Stimulated activated CD4-positive, alpha-beta T cell treated with anti-CD3 and anti-CD28 coated beads, TNF-alpha, amount 100 ng/mL, for 4 hours (primary cell): ENCODE results near the gene ELOVL3.
"Not testable (repeated sequence)": the region's sequence is repeated elsewhere in the genome, so short reads cannot be mapped to it uniquely, and the experiment has no call there.

Experiments used
- DNase-seq, 3 experiments: peaks; one replicate each; pipeline ENCODE4 v3.0.0-alpha.2; 2020; ENCODE audit warnings: low read depth in 3 of 3

The ELOVL3 gene, protein sequence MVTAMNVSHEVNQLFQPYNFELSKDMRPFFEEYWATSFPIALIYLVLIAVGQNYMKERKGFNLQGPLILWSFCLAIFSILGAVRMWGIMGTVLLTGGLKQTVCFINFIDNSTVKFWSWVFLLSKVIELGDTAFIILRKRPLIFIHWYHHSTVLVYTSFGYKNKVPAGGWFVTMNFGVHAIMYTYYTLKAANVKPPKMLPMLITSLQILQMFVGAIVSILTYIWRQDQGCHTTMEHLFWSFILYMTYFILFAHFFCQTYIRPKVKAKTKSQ

DNA sequence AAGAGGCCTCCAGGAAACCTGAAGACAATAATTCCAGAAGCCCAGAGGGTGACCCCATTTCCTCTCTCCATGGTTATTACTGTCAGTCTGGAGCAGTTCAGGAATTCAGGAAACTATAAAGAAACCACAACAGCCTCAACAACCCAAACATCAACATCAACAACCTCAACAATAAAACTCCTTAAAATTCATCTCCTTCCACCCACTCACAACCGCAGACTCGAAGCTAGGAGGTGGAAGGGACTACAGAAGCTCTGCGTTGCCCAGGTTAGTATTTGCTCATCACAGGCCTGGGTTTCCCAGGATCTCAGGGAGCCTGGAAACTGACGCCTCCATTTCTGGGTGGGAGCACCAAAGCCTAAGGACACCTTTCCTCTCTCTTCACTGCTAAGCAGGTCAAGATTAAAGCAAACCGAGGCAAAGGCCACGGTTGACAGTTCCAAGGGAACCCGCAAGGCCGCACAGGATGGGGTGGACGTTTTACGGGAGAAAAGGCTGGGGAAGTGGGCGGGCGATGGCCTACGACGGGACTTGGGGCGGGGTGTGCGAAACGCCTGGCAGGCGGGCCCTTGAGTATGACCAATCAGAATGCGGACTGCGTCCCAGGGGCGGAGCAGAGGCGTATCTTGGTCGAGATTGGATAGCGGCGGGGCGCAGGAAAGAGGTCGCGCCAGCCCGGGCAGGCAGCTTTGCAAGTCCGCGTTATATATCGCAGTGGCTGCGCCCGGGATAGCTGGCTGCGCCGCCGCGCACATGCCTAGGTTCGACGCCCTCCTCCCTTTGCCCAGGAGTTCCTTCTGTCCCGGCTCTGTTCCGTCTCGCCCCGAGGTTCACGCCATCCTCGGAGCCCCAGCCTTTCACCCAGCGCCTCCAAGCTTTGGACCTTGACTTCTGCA is at the start of gene ELOVL3:
TSS of gene ELOVL3 (plus strand) at position 654 of the 896 bp plus-strand sequence. CDS start 250 bp downstream, outside the sequence.
- peak; percentile 57 to 70 (median 65) for DNase-seq

DNA sequence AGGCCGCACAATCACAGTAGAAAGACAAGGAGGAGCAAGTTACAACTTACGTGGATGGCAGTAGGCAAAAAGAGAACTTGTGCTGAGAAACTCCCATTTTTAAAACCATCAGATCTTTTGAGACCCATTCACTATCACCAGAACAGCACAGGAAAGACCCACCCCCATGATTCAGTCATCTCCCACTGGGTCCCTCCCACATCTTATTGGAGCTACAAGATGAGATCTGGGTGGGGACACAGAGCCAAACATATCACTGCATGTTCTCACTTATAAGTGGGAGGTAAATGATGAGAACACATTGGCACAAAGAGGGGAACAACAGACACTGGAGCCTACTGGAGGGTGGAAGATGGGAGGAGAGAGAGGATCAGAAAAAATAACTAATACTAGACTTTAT is 41.5 kb upstream of the ELOVL3 start:
- no peak for DNase-seq

DNA sequence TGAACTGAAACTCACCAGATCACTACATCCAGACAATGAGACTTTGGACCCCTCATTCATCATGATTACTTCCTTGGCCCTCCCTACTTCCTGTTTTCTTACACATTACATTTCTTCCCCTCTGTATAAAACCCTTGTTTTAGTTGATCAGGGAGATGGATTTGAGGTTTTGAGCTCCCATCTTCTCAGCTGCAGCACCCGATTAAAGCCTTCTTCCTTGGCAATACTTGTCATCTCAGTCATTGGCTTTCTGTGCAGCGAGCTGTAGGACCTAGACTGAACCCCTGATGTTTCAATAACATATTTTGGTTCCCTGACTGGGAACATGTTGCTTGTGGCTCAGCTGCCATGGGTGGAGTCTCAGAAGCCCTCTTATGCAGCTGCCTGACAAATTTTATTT is 40.8 kb upstream of the ELOVL3 start:
- DNase-seq = no peak

DNA sequence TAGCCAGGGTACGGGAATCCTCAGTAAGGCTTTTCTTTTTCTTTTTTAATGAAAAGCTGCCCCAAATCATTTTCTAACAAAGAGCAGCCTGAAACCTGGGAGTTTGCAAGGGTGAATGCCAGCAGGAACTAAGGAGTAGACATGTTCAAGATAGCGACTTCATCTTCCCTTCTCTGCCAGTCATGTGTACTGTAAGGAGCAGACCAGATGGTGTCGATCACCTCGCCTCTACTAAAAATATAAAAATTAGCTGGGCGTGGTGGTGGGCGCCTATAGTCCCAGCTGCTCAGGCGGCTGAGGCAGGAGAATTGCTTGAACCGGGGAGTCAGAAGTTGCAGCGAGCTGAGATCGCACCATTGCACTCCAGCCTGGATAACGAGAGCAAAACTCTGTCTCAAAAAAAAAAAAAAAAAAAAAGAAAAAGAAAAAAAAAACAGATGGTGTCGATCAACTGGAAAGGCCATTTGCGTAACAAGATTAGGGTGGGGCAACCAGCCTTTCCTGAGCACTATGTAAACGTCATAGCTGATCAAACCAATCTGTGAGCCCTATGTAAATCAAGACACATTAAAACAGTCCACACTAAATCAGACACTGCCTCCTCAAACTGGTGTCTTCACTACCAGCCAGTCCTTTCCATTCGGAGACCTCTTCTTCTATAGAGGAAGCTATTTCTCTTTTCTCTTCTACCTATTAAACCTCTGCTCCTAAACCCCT is 40.1 kb upstream of the ELOVL3 start:
- no peak for DNase-seq

DNA sequence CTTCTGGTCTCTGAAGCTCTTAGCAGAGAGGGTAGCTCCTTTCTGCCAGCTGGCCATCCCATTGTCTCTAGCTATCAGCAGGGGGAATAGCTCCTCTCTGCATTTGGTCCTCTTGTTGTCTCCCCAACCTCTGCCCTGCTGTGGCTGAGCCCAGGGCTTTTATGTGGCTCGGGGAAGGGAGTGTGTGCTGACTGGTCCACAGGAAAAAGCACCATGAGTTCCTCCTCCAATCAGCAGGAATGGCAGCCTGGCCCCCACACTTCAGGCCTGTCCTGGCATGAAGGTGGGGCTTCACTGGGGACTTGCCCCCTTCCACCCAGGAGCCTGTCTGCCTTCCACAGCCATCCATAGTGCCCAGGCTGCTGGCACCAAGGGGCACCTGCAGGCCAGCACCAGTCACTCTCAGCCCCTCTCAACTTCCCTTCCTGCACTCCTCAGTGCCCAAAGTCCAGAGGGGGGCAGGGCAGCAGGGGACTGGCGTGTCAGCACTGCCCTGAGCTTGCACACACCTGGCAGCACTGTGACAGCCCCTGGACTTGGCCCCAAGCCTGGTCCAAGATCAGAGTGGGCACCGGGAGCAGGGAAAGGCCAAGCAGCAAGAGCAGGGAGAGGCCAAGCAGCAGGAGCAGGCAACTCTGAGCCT is 37.7 kb upstream of the ELOVL3 start:
- no peak for DNase-seq

DNA sequence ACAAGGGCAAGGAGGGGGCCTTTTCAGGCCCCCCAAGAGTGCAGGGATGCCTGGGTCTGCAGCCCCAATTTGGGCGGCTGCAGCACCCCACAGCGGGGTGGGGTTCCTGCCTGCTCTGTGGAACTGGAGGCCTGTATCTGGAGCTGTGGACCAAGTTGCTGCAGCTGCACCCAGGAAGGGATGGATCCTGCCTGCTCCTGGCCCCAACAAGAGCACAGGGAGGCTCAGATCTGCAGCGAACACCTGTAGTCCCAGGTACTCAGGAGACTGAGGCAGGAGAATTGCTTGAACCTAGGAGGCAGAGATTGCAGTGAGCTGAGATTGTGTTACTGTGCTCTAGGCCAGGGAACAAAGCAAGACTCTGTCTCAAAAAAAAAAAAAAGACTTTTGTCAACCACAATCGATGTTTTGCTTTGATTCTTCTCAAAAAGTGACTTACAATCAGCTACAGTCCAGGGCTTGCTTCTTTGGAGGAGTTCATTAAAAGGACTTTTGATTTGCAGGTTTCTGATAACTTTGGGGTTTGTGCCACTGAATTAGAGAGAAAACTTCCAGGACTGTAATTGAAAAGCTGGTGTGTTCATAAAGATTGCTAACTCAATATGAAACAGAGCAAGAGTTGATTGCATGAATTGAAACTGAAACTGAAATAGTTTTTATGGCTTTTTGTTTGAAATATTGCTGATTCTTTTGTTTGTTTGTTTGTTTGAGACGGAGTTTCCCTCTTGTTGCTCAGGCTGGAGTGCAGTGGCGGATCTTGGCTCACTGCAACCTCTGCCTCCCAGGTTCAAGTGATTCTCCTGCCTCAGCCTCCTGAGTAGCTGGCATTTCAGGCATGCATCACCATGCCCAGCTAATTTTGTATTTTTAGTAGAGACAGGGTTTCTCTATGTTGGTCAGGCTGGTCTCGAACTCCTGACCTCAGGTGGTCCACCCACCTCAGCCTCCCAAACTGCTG is 36.9 kb upstream of the ELOVL3 start:
- DNase-seq = not testable (repeated sequence)

DNA sequence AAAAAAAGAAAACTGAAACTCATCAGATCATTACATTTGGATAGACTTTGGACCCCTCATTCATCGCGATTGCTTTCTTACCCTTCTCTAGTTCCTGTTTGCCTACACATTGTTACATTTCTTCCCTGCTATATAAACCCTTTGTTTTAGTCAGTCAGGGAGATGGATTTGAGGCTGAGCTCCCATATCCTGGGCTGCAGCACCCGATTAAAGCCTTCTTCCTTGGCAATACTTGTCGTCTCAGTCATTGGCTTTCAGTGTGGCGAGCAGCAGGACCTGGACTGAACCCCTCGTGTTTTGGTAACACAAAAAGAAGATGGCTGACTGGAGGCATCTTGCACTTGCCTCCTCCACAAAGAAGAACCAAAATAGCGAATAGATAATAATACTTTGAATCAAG is 34.1 kb upstream of the ELOVL3 start:
- no peak for DNase-seq

DNA sequence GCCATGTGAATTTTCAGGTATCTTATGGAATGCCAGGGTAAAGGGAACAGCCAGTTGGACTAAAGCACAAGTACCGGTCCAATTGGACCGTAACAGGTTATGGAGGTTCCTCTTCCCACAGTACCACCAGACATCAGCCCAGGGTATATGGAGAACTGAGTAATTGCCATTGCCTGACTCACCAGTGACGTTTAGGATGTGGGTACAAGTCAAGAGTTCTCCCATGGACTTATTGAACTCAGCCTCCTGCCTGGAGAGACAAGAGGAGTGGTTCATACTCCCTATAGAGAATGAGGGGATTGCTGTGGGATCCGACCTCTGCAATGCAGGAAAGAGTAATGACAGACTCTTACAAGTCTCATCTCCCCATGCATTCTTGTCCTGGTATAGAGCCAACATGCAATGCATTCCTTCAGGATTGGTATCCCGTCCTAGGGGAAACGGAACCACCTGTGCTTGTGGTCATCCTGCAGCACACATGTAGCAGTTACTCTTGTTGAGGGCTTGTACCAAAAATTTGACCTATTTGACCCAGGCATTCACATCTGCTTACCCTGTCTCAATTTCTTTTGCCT is 30.7 kb upstream of the ELOVL3 start:
- DNase-seq = no peak

DNA sequence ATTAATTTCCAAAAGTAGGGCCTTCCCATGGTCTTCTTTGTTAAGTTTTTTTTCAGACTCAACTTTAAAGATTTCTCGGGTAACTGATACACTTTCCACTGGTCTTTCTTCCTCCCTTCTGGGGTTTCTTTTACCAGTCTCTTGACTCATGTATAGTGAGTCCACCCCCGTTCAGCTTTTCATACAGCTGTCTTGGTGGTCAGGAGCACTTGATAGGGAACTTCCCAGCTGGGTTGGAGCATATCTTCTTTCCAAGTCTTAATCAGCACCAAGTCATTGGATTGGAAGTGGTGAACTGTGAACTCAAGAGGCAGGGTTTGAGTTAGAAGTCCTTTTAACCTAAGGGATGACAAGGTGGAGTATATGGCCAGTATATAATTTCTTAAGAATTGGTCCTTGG is 29.2 kb upstream of the ELOVL3 start:
- DNase-seq = no peak

DNA sequence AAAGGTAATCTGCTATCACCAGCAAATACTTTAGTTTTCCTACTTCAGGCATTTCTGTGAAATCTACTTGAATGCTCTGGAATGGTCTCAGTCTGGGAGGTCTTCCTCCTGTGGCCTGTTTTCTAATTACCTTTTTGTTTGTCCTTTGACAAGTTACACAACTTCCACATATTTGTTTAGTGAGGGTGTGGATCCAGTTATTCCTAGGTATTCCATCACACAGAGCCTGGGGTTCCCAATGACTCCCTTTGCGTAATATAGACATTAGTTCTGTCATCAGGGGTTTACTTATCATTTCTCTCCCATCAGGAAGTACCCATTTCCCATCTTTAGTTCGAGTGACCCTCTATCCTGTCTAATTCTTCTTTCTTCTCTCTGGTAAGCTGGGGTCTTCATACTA is 28.1 kb upstream of the ELOVL3 start:
- DNase-seq = no peak

DNA sequence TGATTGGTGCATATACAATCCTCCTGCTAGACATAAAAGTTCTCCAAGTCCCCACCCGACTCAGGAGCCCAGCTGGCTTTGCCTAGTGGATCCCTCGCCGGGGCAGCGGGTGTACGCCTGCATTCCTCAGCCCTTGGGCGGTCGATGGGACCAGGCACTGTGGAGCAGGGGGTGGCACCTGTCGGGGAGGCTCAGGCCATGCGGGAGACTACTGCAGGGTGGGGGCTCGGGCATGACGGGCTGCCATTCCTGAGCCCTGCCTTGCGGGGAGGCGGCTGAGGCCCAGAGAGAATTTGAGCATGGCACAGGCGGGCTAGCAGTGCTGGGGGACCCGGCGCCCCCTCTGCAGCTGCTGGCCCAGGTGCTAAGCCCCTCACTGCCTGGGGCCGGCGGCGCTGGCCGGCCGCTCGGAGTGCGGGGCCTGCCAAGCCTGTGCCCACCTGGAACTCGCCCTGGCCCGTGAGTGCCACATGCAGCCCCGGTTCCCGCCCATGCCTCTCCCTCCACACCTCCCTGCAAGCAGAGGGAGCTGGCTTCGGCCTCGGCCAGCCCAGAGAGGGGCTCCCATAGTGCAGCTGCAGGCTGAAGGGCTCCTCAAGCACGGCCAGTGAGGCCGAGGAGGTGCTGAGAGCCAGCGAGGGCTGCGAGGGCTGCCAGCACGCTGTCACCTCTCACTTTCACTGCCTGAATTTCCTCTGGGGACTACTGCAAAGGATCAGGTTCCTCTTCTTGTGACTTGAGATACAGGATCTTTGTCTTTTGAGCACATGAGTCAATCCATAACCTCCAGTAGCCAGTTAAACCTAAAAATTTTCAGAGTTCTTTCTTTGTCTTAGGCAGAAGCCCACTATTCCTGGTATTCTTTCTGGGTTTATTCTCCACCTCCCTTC is 25.1 kb upstream of the ELOVL3 start:
- DNase-seq = no peak

DNA sequence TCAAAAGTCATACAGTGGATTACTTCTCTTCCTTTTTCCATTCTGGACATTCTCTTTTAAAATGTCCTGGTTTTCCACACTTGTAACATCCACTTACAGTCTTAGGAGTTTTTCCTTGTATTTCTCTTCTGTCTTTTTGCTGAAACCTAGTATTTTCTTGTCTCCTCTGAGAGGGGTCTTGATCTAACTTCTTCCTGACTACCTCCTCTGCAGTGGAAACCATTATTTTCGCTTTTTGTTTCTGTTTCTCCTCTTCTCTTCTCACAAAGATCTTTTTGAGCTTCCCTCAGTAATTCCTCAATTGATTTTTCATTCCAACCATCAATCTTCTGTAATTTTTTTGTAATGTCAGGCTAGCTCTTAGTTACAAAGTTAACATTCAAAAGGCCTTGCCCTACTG is 23.7 kb upstream of the ELOVL3 start:
- no peak for DNase-seq

DNA sequence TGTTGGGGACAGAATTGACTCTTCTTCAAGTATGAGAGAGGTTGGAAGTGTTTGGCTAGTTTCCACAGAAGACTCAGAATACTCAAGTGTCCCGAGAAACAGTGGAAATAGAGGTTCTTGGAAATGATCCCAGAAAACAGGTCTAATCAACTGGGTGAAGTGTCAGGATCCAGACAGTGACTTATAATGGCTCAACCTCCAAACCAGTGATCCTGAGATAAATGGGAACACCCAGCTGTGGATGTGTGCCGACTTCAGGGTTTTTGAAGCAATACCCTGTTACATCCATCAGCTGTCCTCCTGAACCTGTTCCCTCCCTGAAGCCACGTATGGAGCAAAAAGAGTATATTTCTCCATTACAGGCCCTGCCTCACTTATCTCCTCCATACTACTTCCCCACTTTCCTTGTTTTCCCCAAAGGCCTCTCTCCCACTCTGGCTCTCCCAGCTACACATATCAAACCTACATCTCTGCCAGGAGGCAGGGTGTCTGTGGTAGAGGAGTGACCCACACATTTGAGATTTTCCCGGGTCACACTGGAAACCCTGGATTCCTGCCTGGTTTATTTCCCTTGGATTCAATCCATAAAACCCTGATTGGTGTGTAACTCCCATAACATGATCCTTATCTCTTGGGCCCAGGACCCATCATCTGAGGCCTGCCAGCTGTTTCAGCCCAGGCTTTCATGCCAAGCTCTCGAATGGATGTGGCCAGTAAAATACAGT is 17.6 kb upstream of the ELOVL3 start:
- no peak for DNase-seq

DNA sequence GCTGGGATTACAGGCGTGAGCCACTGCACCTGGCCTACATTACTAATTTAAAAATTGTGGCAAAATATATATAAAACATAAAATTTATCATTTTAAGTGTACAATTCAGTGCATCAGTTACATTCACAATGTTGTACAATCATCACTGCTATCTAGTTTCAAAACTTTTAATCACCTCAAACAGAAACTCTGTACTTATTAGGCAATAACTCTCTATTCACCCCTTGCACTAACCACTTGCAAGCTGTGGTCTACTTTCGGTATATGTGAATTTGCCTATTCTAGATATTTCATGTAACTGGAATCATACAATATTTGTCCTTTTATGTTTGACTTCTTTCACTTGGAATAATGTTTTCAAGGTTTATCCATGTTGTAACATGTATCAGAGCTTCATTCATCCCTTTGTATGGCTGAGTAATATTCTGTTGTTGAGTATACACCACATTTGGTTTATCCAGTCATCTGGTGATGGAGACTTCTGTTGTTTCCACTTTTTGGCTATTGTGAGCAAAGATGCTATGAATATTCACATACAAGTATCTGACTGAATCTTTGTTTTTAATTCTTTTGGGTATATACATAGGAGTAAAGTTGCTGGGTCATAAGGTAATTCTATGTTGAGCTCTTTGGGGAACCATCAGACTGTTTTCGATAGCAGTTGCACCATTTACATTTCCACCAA is 14.3 kb upstream of the ELOVL3 start:
- DNase-seq = no peak

DNA sequence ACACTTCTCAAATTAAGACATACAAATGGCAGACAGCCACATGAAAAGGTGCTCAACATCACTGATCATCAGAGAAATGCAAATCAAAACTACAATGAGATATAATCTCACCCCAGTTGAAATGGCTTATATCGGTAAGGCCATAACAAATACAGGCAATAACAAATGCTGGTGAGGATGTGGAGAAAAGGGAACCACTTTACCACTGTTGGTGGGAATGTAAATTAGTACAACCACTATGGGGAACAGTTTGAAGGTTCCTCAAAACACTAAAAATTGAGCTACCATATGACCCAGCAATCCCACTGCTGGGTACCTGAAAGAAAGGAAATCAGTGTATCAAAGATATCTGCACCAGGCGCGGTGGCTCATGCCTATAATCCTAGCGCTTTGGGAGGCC is 12.5 kb upstream of the ELOVL3 start:
- not testable (repeated sequence) for DNase-seq

DNA sequence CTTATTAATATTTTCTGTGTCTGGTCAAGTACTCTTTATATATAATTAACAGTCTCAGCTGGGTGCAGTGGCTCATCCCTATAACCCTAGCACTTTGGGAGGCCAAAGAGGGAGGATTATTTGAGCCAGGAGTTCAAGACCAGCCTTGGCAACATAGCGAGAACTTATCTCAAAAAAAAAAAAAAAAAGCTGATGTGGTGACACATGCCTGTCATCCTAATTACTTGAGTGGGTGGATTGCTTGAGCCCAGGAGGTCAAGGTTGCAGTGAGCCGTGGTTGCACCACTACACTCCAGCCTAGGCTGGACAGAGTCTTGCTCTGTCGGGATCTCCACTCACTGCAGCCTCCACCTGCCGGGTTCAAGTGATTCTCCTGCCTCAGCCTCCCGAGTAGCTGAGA is 6.7 kb upstream of the ELOVL3 start:
- DNase-seq = no peak

DNA sequence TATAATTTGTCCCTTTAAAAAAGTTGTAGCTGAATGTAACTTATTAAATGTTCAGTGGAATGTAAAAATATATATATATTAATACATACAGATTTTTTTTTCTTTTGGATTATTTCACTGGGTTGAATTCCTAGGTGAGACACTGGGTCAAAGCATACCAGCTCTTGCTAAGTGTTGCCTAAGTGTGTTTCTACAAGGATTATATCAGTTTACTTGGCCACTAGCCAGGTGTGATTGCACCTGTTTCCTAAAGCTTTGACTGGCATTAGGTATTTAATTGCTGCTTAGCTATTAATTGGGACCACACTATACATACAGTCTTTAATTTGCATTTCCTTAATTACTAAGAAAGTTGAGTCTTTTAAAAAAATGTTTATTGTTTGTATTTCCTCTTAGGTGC is 5.5 kb upstream of the ELOVL3 start:
- no peak for DNase-seq

DNA sequence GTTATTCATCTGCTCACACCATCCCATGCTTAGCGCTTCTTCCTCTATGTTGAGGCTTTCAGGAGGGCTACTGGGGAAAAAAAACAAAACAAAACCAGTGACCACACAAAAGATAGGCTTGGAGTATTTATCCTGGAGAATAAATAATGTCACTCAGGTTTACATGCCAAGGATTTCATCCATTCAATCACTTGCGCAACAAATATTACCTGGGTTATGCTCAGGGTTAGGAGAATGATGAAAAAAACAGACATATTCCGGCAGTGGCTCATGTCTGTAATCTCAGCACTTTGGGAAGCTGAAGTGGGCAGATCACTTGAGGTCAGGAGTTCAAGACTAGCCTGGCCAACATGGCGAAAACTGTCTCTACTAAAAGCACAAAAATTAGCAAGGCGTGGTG is 3.3 kb upstream of the ELOVL3 start:
- no peak for DNase-seq
